BJ (cell line): Measurements from ENCODE around the gene PHACTR2. TPM values are rescaled to one million over a fixed set of nuclear protein-coding genes. Genes with fewer than 3 reads are reported as not detected.
A peak's percentile ranks its signal among the peaks of the same experiment; 100 is the strongest.

Experiments
- CTCF ChIA-PET: fragments of 350-600 bp; formaldehyde crosslinking; extraction: SDS; loops from one replicate; lab custom pipeline; 2021; ENCODE audit warnings: antibody characterized with exemption, inconsistent platforms; lab: Yijun Ruan, JAX
- POLR2A ChIA-PET: fragments of 300-600 bp; sonication (Branson Sonifier 250); formaldehyde crosslinking; extraction: SDS; loops from one replicate; lab custom pipeline; 2021; ENCODE audit warnings: antibody characterized with exemption; lab: Charles Lee
- DNase-seq: peaks from one replicate; pipeline ENCODE4 v3.0.0-alpha.2; 2011; ENCODE audit warnings: low read depth
- H3K27me3 ChIP-seq: 2 replicates; pipeline ENCODE4 v1.6.0; 2011; ENCODE audit warnings: low read length; ENCODE audit not compliant: control insufficient read depth, insufficient read depth
- H3K36me3 ChIP-seq: 2 replicates; pipeline ENCODE4 v1.5.1; 2011; ENCODE audit warnings: low read length; ENCODE audit not compliant: control insufficient read depth, insufficient read depth
- H3K4me3 ChIP-seq: 2 replicates; pipeline ENCODE4 v1.5.1; 2011; ENCODE audit warnings: low read depth, mild to moderate bottlenecking, control low read depth, low read length
- polyA plus RNA-seq: library from polyadenylated mRNA; depleted of rRNA; stranded (reverse); fragments of >200 nt; gene quantifications from 2 replicates; pipeline ENCODE4 v1.2.3, GENCODE V29; 2011
- TF ChIP-seq, protein P1 (sequence below): IDR thresholded peaks from 2 replicates; pipeline ENCODE4 v1.5.1; 2011; ENCODE audit warnings: low read depth, mild to moderate bottlenecking, control low read depth, inconsistent platforms, low read length, moderate library complexity; ENCODE audit not compliant: insufficient read depth

The PHACTR2 gene
- polyA plus RNA-seq, 1 experiment: 26.0 TPM

DNA sequence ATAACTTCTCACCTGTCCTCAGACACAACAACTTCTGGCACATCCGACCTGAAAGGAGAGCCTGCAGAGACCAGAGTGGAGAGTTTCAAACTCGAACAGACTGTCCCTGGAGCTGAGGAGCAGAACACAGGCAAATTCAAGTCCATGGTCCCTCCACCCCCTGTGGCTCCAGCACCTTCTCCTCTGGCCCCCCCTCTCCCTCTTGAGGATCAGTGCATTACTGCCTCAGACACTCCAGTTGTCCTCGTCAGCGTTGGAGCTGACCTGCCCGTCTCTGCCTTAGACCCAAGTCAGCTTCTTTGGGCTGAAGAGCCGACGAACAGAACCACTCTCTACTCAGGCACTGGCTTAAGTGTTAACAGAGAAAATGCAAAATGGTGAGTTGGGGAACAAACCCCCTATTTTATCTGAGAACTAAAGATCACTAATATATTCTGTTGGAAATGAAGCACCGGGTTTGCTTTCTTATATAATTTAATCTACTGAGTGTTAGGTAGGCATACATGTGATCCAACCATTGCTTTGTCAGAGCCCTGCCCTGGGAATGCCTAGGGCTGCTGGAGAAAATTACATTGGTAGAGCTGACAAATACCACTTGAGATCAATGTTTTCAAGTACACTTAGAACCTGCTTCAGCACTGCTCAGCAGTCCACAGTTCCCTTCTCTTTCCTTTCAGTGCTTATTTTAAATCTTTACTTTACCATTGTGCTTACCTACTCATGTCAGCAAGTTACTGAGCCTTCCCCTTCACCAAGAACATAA, 87.8 kb downstream of the PHACTR2 start:
- ChIA-PET POLR2A (no interaction called here), CTCF (interaction anchor here (0.5 to 1.6 kb wide), 2 partner anchors 16 to 154 kb away, joined by 5 to 8 read pairs; no protein-coding TSS in a partner anchor)
- TF ChIP-seq, protein P1, sequence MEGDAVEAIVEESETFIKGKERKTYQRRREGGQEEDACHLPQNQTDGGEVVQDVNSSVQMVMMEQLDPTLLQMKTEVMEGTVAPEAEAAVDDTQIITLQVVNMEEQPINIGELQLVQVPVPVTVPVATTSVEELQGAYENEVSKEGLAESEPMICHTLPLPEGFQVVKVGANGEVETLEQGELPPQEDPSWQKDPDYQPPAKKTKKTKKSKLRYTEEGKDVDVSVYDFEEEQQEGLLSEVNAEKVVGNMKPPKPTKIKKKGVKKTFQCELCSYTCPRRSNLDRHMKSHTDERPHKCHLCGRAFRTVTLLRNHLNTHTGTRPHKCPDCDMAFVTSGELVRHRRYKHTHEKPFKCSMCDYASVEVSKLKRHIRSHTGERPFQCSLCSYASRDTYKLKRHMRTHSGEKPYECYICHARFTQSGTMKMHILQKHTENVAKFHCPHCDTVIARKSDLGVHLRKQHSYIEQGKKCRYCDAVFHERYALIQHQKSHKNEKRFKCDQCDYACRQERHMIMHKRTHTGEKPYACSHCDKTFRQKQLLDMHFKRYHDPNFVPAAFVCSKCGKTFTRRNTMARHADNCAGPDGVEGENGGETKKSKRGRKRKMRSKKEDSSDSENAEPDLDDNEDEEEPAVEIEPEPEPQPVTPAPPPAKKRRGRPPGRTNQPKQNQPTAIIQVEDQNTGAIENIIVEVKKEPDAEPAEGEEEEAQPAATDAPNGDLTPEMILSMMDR: no peak
- no peak for DNase-seq
- no peak overlapping the region for H3K4me3 ChIP-seq
- H3K36me3 ChIP-seq: peaks cover 5% of the 10 kb centered on the region
- no peaks in the 10 kb centered on the region for H3K27me3 ChIP-seq

DNA sequence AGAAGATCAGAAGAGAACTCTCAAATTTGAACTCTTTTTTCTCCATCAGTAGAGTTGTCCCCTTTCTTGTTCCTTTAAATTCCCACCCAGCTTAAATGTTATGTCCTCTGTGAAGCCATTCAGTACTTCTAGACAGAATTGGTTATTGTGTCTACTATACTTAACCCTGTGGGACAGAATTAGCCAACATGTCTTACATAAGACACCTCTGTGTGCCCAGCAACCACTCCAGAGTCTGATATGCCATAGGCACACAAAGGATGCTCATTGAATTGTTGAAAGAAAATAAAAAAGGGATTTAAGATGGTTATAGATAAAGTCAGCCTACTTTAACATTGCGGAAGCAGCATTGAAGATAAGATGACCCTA, 88.4 kb downstream of the PHACTR2 start:
- TF ChIP-seq, protein P1: no peak
- no peak for DNase-seq
- peaks cover 5% of the 10 kb centered on the region for H3K36me3 ChIP-seq
- no peak overlapping the region for H3K4me3 ChIP-seq
- no peaks in the 10 kb centered on the region for H3K27me3 ChIP-seq
- ChIA-PET POLR2A (no interaction called here), CTCF (no interaction called here)

DNA sequence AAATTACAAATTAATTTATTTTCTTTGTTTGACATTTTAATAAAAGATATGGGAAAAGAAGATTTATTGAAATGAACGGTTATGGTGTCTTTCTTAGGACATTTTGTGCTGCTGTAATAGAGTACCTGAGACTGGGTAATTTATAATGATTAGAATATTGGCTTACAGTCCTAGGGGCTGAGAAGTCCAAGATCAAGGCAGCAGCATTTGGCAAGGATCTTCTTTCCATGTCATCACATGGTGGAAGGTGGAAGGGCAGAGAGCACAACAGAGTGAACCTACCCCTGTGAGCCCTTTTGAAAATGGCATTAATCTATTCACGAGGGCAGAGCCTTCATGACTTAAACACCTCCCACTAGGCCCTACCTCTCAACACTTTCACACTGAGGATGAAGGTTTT, 89.7 kb downstream of the PHACTR2 start:
- CTCF ChIA-PET: no interaction called here
- Histone ChIP-seq H3K36me3 (peaks cover 5% of the 10 kb centered on the region), H3K4me3 (no peak overlapping the region), H3K27me3 (no peaks in the 10 kb centered on the region)
- no peak for DNase-seq
- TF ChIP-seq, protein P1: no peak
- POLR2A ChIA-PET: no interaction called here

DNA sequence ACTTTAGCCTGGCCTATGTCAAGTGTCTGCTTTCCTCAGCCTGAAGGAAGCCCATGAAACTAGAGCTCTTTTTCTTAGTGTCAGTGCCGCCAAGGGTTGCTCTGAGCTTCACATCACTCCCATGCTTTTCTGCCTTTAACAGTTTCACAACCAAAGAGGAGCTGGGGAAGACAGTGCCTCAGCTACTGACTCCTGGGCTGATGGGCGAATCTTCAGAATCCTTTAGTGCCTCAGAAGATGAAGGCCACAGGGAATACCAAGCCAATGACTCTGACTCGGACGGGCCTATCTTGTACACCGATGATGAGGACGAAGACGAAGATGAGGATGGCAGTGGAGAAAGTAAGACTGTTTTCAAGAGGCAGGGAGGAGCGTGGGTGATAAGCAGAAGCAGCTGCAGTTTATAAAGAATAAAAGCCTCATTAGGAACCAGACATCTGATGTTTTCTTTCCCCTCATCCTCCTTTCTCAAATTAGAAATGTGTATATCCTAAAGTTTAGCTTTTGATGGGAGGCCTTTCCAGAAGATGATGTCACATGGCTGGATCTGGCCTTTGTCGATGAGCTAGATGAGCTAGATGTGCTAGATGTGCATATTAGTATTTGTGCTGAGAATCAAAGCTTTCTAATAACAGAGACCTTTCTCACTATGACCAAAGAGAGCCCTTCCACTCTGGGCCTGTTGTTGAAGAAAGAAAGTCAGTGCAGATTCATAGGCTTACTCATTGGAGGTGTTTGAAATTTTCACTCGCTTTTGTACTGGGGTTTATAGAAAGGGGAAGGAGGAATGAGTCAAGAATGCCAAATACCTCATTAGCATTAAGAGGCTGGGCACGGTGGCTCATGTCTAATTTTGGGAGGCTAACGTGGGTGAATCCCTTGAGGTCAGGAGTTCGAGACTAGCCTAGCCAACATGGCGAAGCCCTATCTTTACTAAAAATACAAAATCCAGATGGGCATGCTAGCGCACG, 94.6 kb downstream of the PHACTR2 start:
- Histone ChIP-seq H3K27me3 (no peaks in the 10 kb centered on the region), H3K4me3 (no peak overlapping the region), H3K36me3 (peaks cover 5% of the 10 kb centered on the region)
- CTCF ChIA-PET: interaction anchor here (1.5 kb wide), 1 partner anchor 197 kb away, joined by 5 read pairs; no protein-coding TSS in a partner anchor
- TF ChIP-seq, protein P1: peak; percentile 13; the same call in 1 of the 2 replicates
- DNase-seq: no peak
- POLR2A ChIA-PET: no interaction called here

DNA sequence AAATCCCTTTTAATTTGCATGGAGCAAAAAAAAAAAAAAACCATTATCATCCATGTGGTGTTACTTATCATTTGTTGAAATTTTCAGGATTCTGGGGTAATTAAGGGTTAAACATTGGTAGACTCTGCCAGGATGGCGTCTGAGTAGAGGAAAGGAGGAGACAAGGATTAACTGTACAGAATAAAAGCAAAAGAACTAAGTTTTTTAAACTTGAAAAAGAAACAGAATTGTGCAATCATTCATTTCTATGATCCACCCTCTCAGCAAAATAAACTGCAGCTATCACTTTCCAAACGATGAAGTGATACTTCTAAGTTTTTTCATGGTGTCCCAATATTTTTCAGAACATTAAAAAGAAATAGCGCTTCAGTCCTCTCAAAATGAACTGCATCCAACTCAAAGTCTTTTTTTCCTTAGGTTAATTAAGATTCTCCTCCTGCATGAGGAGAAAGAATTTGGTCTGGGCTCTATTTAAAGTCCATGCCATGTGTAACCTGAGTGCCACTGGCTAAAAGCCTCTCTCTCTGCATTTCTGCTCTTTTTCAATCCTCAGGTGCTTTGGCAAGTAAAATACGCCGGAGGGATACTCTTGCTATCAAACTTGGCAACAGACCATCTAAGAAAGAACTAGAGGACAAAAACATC, 95.9 kb downstream of the PHACTR2 start:
- ChIA-PET POLR2A (no interaction called here), CTCF (no interaction called here)
- TF ChIP-seq, protein P1: no peak
- Histone ChIP-seq H3K27me3 (no peaks in the 10 kb centered on the region), H3K36me3 (peaks cover 5% of the 10 kb centered on the region), H3K4me3 (no peak overlapping the region)
- DNase-seq: no peak
